ENCODE results near the gene SEPTIN2. TPM values are rescaled to one million over a fixed set of nuclear protein-coding genes. Genes with fewer than 3 reads are reported as not detected.

SEPTIN2 gene
- total RNA-seq, 1 donor from 2014 or later, result 366 TPM

- TF ChIP-seq, protein P1, sequence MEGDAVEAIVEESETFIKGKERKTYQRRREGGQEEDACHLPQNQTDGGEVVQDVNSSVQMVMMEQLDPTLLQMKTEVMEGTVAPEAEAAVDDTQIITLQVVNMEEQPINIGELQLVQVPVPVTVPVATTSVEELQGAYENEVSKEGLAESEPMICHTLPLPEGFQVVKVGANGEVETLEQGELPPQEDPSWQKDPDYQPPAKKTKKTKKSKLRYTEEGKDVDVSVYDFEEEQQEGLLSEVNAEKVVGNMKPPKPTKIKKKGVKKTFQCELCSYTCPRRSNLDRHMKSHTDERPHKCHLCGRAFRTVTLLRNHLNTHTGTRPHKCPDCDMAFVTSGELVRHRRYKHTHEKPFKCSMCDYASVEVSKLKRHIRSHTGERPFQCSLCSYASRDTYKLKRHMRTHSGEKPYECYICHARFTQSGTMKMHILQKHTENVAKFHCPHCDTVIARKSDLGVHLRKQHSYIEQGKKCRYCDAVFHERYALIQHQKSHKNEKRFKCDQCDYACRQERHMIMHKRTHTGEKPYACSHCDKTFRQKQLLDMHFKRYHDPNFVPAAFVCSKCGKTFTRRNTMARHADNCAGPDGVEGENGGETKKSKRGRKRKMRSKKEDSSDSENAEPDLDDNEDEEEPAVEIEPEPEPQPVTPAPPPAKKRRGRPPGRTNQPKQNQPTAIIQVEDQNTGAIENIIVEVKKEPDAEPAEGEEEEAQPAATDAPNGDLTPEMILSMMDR (conservative IDR thresholded peaks at IDR 0.05; ENCODE audit: low read depth, low read length), result no peak
- DNase-seq (ENCODE audit: low read depth), result no peak
- no peak overlapping the region for H3K4me3 ChIP-seq (ENCODE audit: low read depth, low read length)
Observed at GRCh38 chr2:241321886-241322285, 6.2 kb downstream of the SEPTIN2 start.

- H3K4me3 ChIP-seq (ENCODE audit: low read depth, low read length), result no peak overlapping the region
- TF ChIP-seq, protein P1 (conservative IDR thresholded peaks at IDR 0.05; ENCODE audit: low read depth, low read length), result no peak
- no peak for DNase-seq (ENCODE audit: low read depth)
Observed at GRCh38 chr2:241323778-241324177, 8.1 kb downstream of the SEPTIN2 start.

- TF ChIP-seq, protein P1 (conservative IDR thresholded peaks at IDR 0.05; ENCODE audit: low read depth, low read length), result no peak
- DNase-seq (ENCODE audit: low read depth), result no peak
Observed at GRCh38 chr2:241324775-241325174, 9.1 kb downstream of the SEPTIN2 start.

GRCh38 chr2:241325257-241325656, 9.5 kb downstream of the SEPTIN2 start:
- TF ChIP-seq, protein P1 (conservative IDR thresholded peaks at IDR 0.05; ENCODE audit: low read depth, low read length), result no peak
- DNase-seq (ENCODE audit: low read depth), result no peak
- H3K4me3 ChIP-seq (ENCODE audit: low read depth, low read length), result no peak overlapping the region

More at GRCh38 chr2:241324775-241325174, 9.1 kb downstream of the SEPTIN2 start:
- no peak overlapping the region for H3K4me3 ChIP-seq (ENCODE audit: low read depth, low read length)

GRCh38 chr2:241329669-241330615, 14.2 kb downstream of the SEPTIN2 start:
- TF ChIP-seq, protein P1 (conservative IDR thresholded peaks at IDR 0.05; ENCODE audit: low read depth, low read length), result no peak
- DNase-seq (ENCODE audit: low read depth), result no peak

DNA sequence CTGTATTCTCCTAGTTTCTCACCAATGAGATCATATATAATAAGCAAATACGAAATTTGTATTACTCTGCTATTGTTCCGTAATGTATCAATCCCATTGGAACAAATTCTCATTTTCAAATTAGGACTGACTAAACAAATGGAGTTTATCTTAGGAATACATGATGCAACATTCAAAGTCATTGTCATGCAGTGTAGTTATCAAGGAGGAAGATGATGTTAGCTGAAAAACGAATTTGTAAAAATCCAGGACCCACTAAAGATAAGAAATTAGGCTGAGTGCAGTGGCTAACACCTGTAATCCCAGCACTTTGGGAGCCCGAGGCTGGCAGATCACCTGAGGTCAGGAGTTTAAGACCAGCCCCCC, 14.9 kb downstream of the SEPTIN2 start:
- H3K4me3 ChIP-seq (ENCODE audit: low read depth, low read length), result no peak overlapping the region
- no peak for DNase-seq (ENCODE audit: low read depth)
- TF ChIP-seq, protein P1 (conservative IDR thresholded peaks at IDR 0.05; ENCODE audit: low read depth, low read length), result no peak

More at GRCh38 chr2:241329669-241330615, 14.2 kb downstream of the SEPTIN2 start:
- no peak overlapping the region for H3K4me3 ChIP-seq (ENCODE audit: low read depth, low read length)

All from epithelial cell of proximal tubule (primary cell).